ENCODE measurements around the gene HS3ST3B1.
A peak's percentile ranks its signal among the peaks of the same experiment; 100 is the strongest.

Gene HS3ST3B1

DNA sequence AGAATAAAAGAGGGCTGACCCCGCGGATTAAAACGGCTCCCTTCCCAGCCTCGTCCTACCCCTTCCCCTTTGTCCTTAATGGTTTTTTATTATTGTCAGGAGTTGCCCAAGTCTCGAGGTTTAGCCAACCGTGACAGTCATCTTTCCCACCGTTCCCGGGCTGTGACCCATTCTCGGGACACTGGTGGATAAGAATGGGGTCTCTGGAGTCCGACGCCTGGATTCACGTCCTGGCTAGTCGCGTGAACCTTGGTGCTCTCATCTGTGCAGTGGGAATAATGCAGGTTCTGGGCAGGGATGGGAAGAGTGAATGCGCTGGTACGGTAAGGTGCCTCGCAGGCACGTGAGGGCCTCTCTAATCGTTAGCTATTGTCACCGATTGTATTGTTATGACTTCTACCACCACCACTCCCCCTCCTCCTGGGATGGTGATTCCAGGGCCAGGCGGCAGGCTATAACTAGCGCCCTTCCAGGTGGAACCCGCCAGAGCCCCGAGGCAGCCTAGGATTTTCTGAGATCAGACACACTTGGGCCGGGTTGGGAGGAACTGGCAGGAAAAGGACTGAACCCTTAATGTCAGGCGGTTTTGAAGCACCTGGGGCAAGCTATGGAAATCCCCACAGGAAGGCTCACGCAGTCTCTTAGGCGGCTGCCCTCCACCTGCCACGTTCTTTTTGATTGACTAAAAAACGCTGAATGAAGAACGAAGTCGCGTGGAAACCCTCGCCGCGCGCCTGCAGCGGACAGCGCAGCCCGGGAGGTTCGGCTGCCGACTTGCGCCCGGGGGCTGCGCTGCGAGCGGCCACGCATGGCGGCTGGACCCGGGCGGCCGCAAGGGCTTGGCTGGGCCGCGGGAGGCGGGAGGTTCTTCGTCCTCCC, 2.7 kb downstream of the HS3ST3B1 start:
- no peak for DNase-seq (ENCODE audit: low read depth)

DNA sequence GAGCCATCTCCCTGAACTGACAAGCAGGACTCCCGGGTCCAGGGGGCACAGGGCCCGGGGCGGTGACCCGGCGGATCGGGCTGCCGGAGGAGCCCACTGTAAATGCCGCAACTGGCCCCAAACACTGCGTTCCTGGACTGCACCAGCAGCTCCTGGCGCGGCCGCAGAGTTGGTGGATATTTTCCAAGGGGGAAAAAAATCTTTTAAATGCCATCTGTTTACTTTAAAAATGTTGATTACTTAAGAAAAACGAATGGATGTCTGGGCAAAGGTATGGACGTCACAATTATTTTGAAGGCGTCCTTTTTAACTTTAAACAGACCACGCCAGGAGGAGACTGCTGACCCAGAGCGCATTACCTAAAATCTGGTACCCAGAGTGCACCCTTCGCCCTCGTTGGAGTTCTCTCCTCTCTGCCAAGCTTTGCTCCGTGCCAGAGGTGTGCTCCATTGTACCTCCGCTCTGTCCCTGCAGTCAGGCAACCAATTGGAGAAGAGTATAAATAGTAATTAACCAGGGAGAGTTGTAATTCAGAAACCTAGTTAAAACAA, 3.4 kb downstream of the HS3ST3B1 start:
- no peak for DNase-seq (ENCODE audit: low read depth)

- DNase-seq (ENCODE audit: low read depth) = no peak
These were observed 4.1 kb downstream of the HS3ST3B1 start for GRCh38 chr17:14304773-14305517.

- DNase-seq (ENCODE audit: low read depth) = no peak
These were observed 5.1 kb downstream of the HS3ST3B1 start for GRCh38 chr17:14305785-14306496.

GRCh38 chr17:14306596-14306995, 5.7 kb downstream of the HS3ST3B1 start:
- DNase-seq (ENCODE audit: low read depth) = no peak

DNA sequence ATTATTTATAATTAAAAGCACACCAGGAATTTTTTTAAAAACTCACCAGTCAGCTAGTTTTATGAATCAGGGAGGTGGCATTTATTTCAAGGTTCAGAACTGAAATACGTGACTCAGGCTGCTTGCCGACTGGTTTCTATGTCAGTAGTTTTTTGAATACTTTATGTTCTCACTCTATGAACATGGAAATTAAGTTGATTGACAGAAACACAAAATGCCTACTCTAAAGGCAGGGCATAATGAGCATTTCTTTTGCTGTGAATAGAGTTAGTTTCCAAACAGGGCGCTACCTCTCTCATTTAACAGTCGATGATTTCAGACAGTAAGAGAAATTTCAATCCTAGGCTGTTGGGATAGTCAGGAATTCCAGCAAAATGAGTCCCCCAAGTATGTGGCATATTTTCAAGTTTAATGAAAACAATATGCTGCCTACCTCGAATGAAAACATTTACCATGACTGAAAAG, 6.7 kb downstream of the HS3ST3B1 start:
- DNase-seq (ENCODE audit: low read depth) = no peak

DNA sequence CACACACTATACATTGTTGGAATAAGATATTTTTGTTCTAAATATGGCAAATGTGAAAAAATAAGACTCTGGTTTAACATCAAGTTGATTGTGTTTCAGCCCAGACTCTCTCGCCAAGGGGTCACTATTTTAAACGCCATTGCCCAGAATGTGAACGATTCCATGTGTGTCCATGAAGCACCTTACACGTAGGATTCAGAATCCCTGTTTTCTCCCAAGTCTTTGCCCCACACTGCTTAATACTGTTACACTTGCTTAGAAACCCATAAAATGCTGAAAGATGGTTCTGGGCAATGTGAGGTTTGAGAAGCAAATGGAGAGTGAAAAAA, 7.7 kb downstream of the HS3ST3B1 start:
- no peak for DNase-seq (ENCODE audit: low read depth)

- DNase-seq (ENCODE audit: low read depth) = peak; percentile 91
These were observed 8.3 kb downstream of the HS3ST3B1 start for GRCh38 chr17:14308965-14309879.

- DNase-seq (ENCODE audit: low read depth) = no peak
These were observed 9.2 kb downstream of the HS3ST3B1 start for GRCh38 chr17:14310101-14310500.

DNA sequence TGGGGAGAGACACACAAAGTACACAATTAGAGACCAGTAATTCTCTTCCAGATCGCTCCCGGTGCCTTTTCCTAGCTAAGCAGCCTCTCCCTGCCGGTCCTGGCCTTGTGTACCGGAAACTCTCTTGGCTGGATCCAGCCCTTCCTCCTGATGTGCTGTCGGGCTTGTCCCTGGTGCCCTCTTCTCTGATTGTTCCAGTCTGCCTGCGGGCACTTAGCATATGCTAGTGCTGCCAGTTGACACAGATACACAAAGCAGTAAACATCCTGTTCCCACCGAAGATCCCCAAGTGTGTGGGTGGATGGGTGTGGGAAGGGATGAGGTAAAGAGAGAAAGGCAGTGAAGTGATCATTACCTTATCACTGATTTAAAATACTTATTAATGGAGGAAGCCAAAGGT, 9.7 kb downstream of the HS3ST3B1 start:
- DNase-seq (ENCODE audit: low read depth) = no peak

- no peak for DNase-seq (ENCODE audit: low read depth)
These were observed 10.4 kb downstream of the HS3ST3B1 start for GRCh38 chr17:14311186-14311705.

GRCh38 chr17:14311981-14312380, 11.1 kb downstream of the HS3ST3B1 start:
- no peak for DNase-seq (ENCODE audit: low read depth)

DNA sequence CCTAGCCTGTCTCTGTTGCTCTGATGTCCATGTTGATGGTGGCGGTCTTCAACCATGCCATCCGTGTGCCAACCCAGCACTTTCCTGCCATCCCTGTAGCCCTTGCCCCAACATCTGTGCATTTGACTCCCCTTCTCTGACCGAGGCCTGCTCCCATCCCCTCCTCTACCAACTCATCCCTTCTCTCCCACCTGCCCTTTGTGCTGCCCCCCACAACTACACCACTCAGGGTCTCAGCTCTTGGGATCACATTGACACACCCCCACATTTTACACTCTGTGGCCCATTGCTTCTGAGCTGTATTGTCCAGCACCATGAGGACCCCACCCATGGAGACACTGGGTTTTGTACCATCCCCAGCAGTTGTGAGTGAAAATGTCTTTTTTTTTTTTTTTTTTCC, 11.6 kb downstream of the HS3ST3B1 start:
- no peak for DNase-seq (ENCODE audit: low read depth)

GRCh38 chr17:14316126-14316832, 15.4 kb downstream of the HS3ST3B1 start:
- no peak for DNase-seq (ENCODE audit: low read depth)

DNA sequence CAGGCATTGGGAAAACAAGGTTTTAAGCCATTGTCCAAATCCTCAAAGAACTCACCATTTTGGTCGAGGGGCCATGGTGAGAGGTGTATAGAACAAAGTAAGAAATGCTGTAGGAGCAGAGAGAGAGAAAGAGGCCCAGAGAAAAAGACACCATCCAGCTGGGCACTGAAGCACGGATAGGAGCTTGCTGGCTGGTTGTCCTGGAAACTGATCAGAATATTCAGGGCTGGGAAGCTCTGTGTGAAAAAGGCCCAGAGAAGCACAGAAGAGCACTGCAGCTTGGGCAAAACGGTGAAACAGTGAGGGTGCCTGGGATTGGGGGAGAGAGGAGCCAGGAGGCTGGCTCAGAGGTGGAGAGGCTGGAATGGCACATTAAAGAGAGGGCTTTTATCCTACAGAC, 16.5 kb downstream of the HS3ST3B1 start:
- DNase-seq (ENCODE audit: low read depth) = no peak

- no peak for DNase-seq (ENCODE audit: low read depth)
These were observed 17.4 kb downstream of the HS3ST3B1 start for GRCh38 chr17:14318109-14318917.

DNA sequence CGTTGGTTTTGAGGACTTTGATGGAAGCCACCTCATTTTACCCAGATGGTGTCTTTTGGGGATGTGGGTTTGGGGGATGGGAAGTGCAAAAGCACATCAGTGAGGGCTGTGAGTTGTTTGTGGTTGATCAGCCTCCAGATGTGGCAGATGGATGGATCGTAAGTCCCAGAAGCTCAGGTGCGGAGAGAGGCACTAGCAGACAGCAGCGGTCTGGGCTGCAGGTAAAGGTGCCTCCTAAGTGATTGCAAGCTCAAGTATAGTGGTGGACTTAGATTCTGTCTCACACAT, 18.0 kb downstream of the HS3ST3B1 start:
- DNase-seq (ENCODE audit: low read depth) = no peak

- DNase-seq (ENCODE audit: low read depth) = no peak
These were observed 19.2 kb downstream of the HS3ST3B1 start for GRCh38 chr17:14320098-14320497.

- no peak for DNase-seq (ENCODE audit: low read depth)
These were observed 20.0 kb downstream of the HS3ST3B1 start for GRCh38 chr17:14320734-14321475.
